HEK293T (cell line): Measurements from ENCODE around the gene SLC52A1.
"Not testable (repeated sequence)": the region's sequence is repeated elsewhere in the genome, so short reads cannot be mapped to it uniquely, and the experiment has no call there.

Experiments
- CTCF ChIA-PET: fragments of 350-600 bp; formaldehyde crosslinking; extraction: SDS; loops from one replicate; lab custom pipeline; 2021; ENCODE audit warnings: antibody characterized with exemption, inconsistent platforms; lab: Yijun Ruan, JAX
- POLR2A ChIA-PET: fragments of 350-600 bp; formaldehyde crosslinking; extraction: SDS; loops from one replicate; lab custom pipeline; 2020; ENCODE audit warnings: antibody characterized with exemption, inconsistent platforms; lab: Yijun Ruan, JAX
- DNase-seq: peaks from one replicate; pipeline ENCODE4 v3.0.0; 2012; ENCODE audit warnings: mixed read lengths; ENCODE audit errors: extremely low spot score
- ARNT ChIP-seq: fragments of 450-650 bp; IDR thresholded peaks from 2 replicates; pipeline ENCODE4 v1.6.1; 2017; ENCODE audit warnings: mild to moderate bottlenecking
- BHLHE40 ChIP-seq: fragments of 450-650 bp; IDR thresholded peaks from 2 replicates; pipeline ENCODE4 v1.6.1; 2016; ENCODE audit warnings: mild to moderate bottlenecking, moderate library complexity, borderline replicate concordance
- CTBP1 ChIP-seq: fragments of 450-650 bp; IDR thresholded peaks from 2 replicates; pipeline ENCODE4 v1.6.1; 2016; ENCODE audit warnings: borderline replicate concordance
- ELF4 ChIP-seq: fragments of 450-650 bp; IDR thresholded peaks from 2 replicates; pipeline ENCODE4 v1.6.1; 2017; ENCODE audit warnings: antibody characterized with exemption
- FOXA1 ChIP-seq: fragments of 450-650 bp; IDR thresholded peaks from 2 replicates; pipeline ENCODE4 v1.6.1; 2016; ENCODE audit warnings: mild to moderate bottlenecking
- FOXK2 ChIP-seq: fragments of 450-650 bp; IDR thresholded peaks from 2 replicates; pipeline ENCODE4 v1.6.1; 2016; ENCODE audit warnings: mild to moderate bottlenecking
- FOXM1 ChIP-seq: fragments of 450-650 bp; IDR thresholded peaks from 2 replicates; pipeline ENCODE4 v1.6.1; 2017; ENCODE audit warnings: mild to moderate bottlenecking, borderline replicate concordance
- HDGF ChIP-seq: fragments of 450-650 bp; IDR thresholded peaks from 2 replicates; pipeline ENCODE4 v1.6.1; 2017; ENCODE audit warnings: antibody characterized with exemption, borderline replicate concordance
- L3MBTL2 ChIP-seq: fragments of 450-650 bp; conservative IDR thresholded peaks from 2 replicates; pipeline ENCODE4 v1.6.1; 2016; ENCODE audit warnings: mild to moderate bottlenecking
- LEF1 ChIP-seq: fragments of 450-650 bp; IDR thresholded peaks from 2 replicates; pipeline ENCODE4 v1.6.1; 2017; ENCODE audit warnings: mild to moderate bottlenecking, borderline replicate concordance
- NFRKB ChIP-seq: fragments of 450-650 bp; IDR thresholded peaks from 2 replicates; pipeline ENCODE4 v1.6.1; 2016; ENCODE audit warnings: mild to moderate bottlenecking, moderate library complexity
- SP1 ChIP-seq: fragments of 450-650 bp; IDR thresholded peaks from 2 replicates; pipeline ENCODE4 v1.6.1; 2017
- SUZ12 ChIP-seq: fragments of 450-650 bp; IDR thresholded peaks from 2 replicates; pipeline ENCODE4 v1.6.1; 2016; ENCODE audit warnings: mild to moderate bottlenecking
- TARDBP ChIP-seq: fragments of 450-650 bp; IDR thresholded peaks from 2 replicates; pipeline ENCODE4 v1.6.1; 2016
- ZNF384 ChIP-seq: fragments of 450-650 bp; IDR thresholded peaks from 2 replicates; pipeline ENCODE4 v1.6.1; 2016
- TF ChIP-seq, protein P1 (sequence below): fragments of 450-650 bp; IDR thresholded peaks from 2 replicates; pipeline ENCODE4 v1.6.1; 2016

Gene SLC52A1

GRCh38 chr17:5032865-5033264 lies 2.4 kb downstream of the SLC52A1 start:
- DNase-seq, result no peak
- ChIA-PET CTCF (no interaction called here), POLR2A (no interaction called here)
- TF ChIP-seq HDGF (no peak), TARDBP (no peak), ZNF384 (no peak), ARNT (no peak)

DNA sequence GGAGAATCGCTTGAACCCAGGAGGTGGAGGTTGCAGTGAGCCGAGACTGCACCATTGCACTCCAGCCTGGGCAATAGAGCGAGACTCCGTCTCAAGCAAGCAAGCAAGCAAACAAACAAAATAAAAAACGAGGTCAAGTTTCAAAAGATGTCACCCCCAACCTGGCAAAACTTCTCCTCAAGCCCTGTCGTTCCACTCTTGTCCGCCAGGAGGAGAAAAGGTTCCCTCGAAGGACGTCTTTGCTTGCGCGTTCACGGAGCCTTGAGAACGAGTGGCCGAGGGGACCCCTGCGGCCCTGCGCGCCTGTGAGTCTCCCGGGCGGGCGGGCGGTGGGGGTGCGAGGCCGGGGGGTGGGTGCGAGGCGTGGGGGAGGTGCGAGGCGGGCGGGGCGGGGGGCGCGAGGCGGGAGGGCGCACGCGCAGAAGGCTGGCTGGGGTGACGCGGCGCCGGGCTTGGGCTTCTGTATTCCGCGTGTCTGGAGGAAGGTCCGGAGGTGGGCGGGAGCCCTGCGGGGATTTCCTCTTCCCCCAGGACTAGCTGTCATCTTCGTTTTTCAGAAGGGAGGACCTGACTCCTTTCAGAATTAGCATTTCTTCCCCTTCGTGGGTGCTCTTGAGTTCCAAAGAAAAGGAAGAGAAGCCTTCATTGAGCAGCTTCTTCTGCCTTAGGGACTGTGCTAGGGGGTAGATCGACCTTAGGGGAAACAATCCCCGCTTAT lies 3.7 kb downstream of the SLC52A1 start:
- ChIA-PET POLR2A (interaction anchor here (1.1 kb wide), 1 partner anchor 24 kb away, joined by 3 read pairs; no protein-coding TSS in a partner anchor), CTCF (no interaction called here)
- DNase-seq, result peak; percentile 84
- TF ChIP-seq FOXM1, result no peak
- peak; percentile 76 for TF ChIP-seq L3MBTL2

GRCh38 chr17:5030168-5030567 lies 5.1 kb downstream of the SLC52A1 start:
- ChIA-PET CTCF (interaction anchor here (1.0 kb wide), 1 partner anchor 32 kb away, joined by 4 read pairs; no protein-coding TSS in a partner anchor), POLR2A (interaction anchor here (1.0 kb wide), 1 partner anchor 43 kb away, joined by 5 read pairs; the partner anchor contains the start of gene CAMTA2)
- DNase-seq, result not testable (repeated sequence)
- peak; percentile 33; the same call in 1 of the 2 replicates for TF ChIP-seq ZNF384

DNA sequence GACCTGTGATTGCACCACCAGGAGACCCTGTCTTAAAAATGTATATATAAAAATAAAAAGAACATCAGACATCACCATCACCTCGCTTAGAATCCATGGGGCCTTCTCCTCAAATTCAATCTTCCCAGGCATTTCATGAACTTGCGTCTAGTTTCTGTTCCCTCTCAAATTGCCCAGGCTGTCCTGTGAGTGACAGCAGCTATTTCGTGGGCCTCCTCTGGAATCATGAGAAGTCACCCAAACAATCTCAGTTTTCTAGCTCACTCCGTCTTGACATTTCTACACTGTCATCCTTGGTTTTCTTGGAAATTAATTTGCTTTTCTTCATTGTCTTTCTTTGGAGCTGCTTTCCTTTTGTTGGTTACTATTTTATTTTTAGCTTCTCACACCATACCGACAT lies 7.3 kb downstream of the SLC52A1 start:
- DNase-seq, result no peak
- ChIA-PET POLR2A (interaction anchor here (1.3 kb wide), 1 partner anchor 30 kb away, joined by 4 read pairs; the partner anchor contains the start of genes INCA1 and KIF1C), CTCF (interaction anchor here (0.6 kb wide), 1 partner anchor 11 kb away, joined by 3 read pairs; no protein-coding TSS in a partner anchor)
- no peak for TF ChIP-seq L3MBTL2
- TF ChIP-seq, protein P1, sequence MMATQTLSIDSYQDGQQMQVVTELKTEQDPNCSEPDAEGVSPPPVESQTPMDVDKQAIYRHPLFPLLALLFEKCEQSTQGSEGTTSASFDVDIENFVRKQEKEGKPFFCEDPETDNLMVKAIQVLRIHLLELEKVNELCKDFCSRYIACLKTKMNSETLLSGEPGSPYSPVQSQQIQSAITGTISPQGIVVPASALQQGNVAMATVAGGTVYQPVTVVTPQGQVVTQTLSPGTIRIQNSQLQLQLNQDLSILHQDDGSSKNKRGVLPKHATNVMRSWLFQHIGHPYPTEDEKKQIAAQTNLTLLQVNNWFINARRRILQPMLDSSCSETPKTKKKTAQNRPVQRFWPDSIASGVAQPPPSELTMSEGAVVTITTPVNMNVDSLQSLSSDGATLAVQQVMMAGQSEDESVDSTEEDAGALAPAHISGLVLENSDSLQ, result peak; percentile 37; the same call in 1 of the 2 replicates
- TF ChIP-seq FOXM1, result no peak
- TF ChIP-seq FOXA1, result no peak

DNA sequence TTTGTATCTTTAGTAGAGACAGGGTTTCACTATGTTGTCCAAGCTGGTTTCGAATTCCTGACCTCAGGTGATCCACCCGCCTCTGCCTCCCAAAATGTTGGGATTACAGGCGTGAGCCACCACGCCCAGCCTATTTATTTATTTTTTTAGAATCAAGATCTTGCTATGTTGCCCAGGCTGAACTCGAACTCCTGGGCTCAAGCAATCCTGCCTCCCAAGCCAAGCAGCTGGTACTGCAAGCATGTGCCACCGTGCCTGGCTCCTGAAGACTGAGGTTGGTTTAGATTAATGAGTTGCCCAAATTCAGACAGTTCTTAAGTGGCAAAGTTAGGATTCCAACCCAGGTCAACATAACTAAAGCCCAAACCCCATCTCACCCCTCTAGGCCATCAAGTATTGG lies 7.9 kb downstream of the SLC52A1 start:
- POLR2A ChIA-PET, result no interaction called here
- DNase-seq, result no peak
- no peak for TF ChIP-seq HDGF
- TF ChIP-seq LEF1, result no peak
- no peak for TF ChIP-seq FOXA1
- TF ChIP-seq, protein P1, result no peak
- no peak for TF ChIP-seq TARDBP
- TF ChIP-seq ELF4, result no peak
- no peak for TF ChIP-seq SP1
- TF ChIP-seq ARNT, result no peak
- TF ChIP-seq FOXM1, result no peak
- TF ChIP-seq NFRKB, result no peak
- no peak for TF ChIP-seq CTBP1
- no peak for TF ChIP-seq L3MBTL2
- no peak for TF ChIP-seq FOXK2
- no peak for TF ChIP-seq ZNF384
- no peak for TF ChIP-seq BHLHE40
- CTCF ChIA-PET, result no interaction called here

DNA sequence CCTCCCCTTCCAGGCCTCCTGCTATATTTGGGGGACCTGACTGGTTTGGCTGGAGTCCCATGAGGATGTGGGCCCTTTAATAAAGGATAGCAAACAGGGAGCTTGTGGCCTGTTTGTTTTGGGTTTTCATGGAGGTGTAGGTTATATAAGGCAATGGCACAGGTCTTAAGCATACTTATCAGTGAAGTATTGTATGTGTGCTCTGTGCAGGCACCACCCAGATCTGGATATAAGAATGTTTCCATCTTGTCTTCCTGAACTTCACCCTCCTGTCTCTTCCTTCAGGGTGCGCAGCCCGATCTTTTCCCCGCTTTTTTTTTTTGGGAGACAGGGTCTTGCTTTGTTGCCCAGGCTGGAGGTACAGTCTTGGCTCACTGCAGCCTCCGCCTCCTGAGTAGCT lies 10.6 kb downstream of the SLC52A1 start:
- CTCF ChIA-PET, result no interaction called here
- DNase-seq, result no peak
- no peak for TF ChIP-seq BHLHE40
- no peak for TF ChIP-seq ZNF384
- no peak for TF ChIP-seq SP1
- no peak for TF ChIP-seq FOXK2
- TF ChIP-seq CTBP1, result no peak
- no peak for TF ChIP-seq ARNT
- no peak for TF ChIP-seq TARDBP
- POLR2A ChIA-PET, result no interaction called here

- POLR2A ChIA-PET, result no interaction called here
- no peak for TF ChIP-seq ARNT
- CTCF ChIA-PET, result no interaction called here
- DNase-seq, result no peak
These were observed 11.6 kb downstream of the SLC52A1 start for GRCh38 chr17:5023588-5024147.

GRCh38 chr17:5022171-5022711 lies 13.0 kb downstream of the SLC52A1 start:
- CTCF ChIA-PET, result interaction anchor here (0.8 kb wide), 1 partner anchor 113 kb away, joined by 5 read pairs; no protein-coding TSS in a partner anchor
- DNase-seq, result no peak
- POLR2A ChIA-PET, result no interaction called here
- TF ChIP-seq BHLHE40, result no peak
- TF ChIP-seq CTBP1, result no peak
- no peak for TF ChIP-seq FOXM1
- TF ChIP-seq SUZ12, result no peak
